Activated T-cell treated with anti-CD3 and anti-CD28 coated beads, Interleukin-2, amount 50 U/mL, for 48 hours (primary cell): ENCODE results near the gene HMX3.

ENCODE experiments used
- DNase-seq, 2 experiments: peaks; one replicate each; pipeline ENCODE4 v3.0.0-alpha.2; 2020

The HMX3 gene

DNA sequence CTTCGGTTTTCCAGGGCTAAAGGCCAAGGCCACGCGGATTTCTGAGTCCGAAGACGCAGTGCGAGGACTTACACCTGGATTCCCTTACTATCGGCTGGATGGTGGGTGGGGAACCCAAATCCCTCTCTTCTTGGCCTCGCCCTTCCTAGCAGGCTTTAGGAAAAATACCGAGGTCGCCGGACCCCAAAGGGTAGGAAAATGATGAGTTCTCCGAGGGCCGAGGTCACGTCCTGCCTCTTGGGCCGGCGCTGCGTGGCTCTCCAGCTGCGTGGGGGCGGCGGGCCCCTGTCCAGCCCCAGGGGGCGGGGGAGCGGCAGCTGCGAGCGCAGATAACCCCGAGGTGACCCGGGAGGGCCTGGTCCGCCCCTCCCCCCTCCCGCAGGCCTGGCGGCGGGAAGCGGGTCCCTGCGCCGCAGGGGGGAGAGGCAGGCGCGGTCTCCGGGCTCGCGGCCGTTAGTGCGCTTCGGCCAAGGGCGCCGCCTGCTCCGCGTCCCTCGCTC, 805 bp upstream of the HMX3 start:
- no peak for DNase-seq

DNA sequence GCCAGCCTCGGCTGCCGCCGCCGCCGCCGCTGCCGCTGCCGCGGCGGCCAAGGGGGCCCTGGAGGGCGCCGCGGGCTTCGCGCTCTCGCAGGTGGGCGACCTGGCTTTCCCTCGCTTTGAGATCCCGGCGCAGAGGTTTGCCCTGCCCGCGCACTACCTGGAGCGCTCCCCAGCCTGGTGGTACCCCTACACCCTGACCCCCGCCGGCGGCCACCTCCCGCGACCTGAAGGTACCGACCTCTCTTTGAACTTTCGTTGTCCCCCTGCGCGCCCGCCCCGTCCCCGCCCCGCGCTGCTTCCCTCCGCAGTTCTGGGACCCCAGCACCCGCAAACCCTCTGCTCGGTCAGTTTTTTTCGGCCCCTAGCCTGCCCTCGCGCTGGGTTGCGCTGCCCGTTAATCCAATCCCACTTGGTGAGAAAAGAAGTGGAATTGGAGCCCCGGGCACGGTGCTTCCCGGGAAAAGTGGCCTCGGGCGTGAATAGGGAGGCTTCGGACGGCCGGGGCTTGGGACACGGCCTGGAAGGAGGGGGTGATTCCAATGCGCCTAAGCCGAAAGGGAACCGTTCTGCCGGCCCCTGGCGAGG, 543 bp downstream of the HMX3 start:
- peak; percentile 29 for DNase-seq

DNA sequence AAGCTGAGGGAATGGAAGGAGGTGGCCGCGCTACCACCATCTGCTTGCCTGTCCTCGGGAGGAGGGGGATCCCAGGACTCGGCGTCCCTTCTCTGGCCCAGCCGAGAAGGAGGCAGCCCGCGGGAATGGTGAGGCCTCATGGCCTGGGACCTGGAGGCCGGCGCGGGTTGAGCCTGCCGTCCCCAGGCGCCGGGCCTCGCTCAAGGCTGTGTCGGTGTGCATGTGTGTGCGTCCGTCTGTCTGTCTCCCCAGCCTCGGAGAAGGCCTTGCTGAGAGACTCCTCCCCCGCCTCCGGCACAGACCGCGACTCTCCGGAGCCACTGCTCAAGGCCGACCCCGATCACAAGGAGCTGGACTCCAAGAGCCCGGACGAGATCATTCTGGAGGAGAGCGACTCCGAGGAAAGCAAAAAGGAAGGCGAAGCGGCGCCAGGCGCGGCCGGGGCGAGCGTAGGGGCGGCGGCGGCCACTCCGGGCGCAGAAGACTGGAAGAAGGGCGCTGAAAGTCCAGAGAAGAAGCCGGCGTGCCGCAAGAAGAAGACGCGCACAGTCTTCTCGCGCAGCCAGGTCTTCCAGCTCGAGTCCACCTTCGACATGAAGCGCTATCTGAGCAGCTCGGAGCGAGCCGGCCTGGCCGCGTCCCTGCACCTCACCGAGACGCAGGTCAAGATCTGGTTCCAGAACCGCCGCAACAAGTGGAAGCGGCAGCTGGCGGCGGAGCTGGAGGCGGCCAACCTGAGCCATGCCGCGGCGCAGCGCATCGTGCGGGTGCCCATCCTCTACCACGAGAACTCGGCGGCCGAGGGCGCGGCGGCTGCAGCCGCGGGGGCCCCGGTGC, 1.3 kb downstream of the HMX3 start:
- peak; percentile 68 to 70 for DNase-seq

DNA sequence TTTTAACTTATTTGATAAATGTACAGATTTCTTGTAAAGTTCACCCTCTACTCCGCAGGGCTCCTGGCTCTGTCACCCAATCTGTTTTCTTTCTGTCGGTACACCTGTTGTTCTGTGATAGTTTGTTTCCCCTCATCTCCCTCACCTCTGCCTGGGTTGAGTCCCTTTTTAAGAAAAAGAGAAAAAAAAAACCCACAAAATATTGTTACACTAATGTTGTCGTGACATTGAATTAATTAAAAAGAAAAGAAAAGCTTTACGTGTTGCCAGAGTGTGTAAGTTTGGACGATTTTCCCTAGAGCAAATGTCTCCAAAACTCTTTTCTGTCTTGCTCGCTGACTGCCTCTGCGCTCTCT, 3.4 kb downstream of the HMX3 start:
- no peak for DNase-seq

DNA sequence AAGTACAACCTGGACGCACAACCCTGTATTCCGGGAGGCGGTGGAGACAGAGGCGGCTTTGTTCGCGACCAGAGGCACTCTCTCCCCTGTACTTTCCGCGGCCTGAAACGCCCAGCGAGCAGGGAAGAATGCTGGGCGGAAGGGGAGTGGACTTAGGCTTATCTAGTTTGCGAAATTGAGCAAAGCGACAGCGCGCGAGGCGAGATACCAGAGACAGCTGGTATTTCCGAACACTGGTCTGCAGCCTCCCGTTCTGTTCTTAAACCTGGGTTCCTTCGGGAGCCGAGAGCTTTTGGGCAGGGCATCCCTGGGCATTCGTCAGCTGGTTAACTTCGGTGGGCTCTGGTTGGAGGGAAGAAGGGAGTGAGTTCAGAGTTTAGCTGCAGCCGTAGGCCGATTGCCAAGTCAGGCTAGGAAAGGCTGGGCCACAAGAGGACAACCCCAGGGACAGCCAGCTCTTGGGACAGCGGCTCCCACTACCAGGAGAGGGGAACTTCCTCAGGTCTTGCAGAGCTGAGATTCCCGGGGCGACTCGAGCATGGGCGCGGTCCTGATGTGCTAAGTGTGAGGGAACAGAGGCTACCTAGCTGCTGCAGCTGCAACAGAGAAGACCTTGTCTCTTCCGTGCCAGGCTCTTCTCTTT, 3.9 kb downstream of the HMX3 start:
- peak; percentile 39 to 46 for DNase-seq

DNA sequence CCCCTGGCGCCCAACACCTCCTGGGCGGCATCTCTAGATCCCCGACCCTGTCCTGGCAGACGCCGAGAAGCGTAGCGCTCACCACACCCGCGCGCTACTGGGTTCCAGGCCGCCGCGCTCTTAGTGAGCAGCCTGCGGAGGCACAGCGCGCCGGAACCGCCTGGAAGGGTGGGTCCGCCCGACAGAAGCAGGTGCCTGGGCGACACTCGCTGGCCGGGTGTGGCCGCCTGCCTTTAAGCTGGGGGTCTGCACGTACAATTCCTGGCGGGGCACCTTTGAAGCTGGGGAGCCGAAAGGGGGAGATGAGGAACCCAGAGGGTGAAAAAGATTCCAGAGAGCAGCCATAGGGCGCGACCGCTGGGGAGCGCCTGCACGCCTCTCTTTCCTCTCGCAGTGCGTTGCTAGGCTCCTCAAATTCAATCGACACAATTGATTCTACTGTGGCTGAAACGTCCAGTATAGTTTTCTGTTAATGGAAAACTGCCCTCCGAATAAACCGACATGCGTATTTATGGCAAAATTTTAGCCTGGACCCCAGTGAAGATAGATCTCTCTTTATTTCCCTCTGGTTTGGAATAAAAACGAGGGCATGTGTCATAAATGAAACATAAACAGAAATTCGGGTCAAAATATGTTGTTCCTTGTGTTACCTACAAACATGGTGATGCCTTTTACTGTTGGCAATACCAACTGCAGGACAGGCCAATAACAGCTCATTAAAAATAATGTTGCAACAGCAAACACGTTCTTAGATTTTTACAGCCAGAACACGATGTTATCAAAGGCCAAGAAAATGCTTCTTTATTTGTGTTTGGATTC, 4.6 kb downstream of the HMX3 start:
- DNase-seq, result peak; percentile 46 to 57

DNA sequence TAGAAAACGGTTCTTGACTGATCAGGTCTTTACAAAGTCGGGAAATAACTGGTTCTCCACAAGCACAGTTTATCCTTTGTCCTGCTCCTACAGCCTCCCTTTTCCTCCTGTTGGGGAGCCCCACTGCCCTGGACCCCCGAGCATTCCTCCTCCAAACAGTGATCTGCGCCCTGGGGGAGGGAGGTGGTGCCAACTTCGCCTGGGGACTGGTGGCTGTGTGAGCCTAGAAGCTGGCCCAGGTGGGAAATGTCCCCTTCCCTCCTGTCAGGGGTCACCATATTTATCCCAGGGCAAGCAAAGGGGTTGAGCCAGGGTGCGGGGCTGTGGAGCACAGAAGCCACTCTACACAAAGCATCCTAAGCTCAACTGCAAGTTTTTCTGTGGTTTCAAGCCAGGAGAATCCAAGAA, 5.2 kb downstream of the HMX3 start:
- DNase-seq, result no peak

DNA sequence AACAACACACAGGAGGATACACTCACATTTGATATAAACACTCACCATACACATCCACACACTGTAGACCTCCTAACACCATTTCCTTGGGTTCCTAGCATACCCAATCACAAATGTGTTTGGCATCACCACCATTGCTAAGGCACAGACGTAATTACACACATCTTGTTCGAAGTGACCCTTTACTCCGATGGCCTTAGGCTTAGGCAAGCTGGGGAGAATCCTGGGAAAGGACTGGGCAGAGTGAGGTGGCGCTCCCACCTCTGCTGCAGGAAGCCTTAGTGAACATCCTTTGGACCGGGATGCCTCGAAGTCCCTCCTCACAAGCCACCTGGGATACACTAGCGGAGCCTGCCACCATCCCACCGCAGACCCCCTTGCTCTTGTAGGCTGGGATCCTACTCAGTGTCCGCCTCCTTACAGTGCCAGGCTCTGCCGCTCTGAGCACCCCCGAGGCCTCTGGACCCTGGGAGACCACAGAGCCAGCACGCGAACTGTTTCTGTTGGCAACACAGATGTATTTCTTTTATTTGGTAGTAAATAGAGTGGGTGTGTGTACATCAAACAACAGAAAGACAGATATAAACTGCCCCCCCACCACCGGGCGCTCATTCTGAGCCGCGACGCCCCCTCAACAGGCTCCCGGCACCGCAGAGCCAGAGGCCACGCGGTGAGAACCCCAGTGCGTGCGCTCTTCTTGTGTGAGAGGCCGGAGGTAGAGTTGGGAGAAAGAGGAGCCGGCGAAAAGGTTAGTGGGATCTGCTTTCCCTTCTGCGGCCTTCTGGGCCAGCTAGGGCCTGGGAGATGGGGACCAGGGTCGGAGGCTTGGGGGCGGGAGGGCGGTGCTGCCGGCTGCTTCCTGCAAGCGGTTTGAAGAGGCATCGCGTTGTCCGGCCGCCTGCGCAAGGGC, 6.3 kb downstream of the HMX3 start:
- DNase-seq, result no peak

DNA sequence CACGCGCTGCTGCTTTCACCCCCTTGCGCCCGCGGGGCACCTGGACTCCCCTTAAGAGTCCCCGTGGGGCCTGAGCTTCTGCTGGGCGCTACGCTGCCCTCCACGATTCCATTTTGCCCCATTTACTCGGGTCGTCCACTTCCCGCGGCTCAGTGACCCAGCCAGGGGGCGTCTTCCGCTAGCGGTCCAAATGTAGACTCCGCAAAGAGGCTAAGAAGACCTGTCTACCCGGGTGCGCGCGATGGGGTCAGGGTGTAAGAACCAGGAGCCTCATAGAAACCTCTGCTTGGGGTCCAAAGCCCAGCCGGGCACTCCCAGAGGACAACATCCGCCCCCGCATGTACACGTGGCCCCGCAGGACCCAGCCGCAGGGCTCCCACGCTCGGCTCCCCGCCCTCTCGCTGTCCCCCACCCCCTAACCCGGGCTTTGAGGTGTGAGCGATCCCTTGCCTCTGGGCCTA, 7.0 kb downstream of the HMX3 start:
- DNase-seq, result peak; percentile 34 to 35

DNA sequence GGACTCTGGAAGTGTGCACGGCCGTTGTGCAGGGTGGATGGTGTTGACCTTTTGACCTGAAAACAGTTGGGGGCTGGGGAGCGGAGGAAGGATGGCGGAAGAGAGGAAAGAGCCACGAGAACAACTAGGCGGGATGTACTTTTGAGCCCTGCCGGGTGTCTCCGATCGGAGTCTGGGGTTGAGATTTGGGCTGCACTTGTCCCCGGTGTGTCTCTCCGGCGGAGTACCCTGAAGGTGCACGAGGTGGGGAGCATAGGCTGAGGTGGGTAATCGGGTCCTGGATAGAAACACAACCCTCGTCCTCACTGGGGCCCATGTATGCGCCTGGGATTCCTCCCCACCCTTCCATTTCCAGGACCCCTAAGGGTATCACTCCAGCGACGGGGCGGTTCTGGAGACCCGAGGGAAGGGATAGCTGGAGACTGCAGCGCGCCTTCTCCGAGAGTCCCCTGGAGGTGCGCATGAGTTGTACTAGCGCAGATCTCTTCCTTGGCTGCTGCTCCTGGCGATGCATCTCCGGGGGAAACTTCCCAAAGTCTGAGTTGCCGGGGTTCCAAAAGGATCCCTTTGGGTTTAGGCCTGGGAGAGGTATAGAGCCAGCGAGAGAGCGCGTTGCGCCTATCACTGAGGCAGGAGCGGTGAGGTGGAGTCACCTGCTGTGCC, 7.5 kb downstream of the HMX3 start:
- DNase-seq, result peak in 1 of 2 experiments; percentile 29

DNA sequence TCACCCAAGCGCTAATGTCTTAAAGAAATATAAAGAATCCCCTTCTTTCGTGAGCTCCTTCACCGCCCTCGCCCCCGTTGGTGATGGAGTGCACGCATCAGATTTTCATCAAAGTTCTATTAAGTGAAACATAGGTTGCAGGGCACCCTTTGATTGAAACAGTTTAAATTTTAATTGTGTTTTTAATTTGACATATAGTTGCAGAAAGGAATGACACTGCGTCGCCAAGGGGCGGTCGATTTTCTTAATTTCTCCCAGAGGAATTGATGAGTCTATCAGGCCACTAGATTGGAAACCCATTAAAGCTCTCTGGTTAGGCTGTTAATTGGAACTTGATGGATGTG, 8.0 kb downstream of the HMX3 start:
- DNase-seq, result peak in 1 of 2 experiments; percentile 17

DNA sequence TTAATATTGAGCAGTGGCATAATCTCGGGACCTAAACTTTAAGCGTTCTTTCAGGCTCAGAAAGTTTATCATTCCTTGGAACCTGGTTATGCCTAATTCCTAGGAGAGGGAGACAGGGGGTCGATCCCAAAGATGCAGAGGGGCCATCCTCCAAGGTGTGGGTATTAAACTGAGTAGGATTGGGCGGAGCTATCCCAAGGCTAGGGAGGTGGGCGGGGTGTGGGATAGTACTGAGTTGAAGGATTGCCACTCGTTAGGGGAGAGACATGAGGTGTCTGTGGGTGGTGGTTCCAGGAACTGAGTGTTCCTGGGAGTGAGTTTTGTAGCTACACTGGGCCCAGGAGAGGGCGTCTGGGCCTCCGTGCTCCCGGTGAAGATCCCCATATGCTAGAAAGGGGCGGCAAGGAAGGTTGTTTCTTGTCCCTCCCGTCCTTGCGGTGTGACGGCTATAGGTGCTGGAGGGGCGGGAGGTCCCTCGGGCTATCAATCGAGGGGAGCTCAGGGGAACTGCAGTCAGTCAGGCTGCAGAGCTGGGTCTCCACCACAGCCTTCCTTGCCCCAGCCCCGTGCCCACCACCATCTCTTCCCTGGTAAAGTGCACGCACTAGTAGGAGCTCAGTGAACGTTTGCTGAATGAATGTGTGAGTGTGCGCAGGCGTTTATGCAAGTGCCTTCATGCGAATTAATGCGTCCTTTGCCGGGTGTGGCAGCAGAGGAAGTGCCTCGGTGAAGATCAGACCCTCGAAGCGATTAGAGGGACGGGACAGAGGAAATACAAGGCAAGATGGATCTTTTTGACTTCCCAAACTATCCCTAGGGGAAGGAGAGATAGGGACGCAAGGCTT, 9.1 kb downstream of the HMX3 start:
- DNase-seq, result peak; percentile 49 to 51

DNA sequence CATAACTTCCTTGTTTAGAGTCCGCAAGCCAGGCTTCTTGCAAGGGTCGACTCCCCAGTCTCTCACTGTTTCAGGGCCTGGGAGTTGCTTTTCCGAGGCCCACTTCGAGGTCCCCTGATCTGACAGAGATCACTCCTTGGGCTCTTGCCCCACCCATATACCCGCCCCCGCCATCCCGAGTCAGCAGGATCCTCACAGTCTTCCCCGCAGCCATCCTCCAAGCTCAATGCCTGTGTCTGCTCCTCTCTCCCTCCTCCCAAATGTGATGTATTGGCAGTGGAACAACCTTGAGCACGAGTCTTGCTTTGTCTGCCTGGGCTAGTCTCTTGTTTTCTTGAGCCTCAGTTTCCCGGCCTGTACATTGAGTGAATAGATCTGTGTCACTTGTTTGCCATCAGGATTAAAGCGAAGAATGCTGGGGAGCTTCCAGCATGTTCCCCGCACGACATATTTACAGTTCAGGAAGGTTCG, 9.8 kb downstream of the HMX3 start:
- peak in 1 of 2 experiments; percentile 36 for DNase-seq

DNA sequence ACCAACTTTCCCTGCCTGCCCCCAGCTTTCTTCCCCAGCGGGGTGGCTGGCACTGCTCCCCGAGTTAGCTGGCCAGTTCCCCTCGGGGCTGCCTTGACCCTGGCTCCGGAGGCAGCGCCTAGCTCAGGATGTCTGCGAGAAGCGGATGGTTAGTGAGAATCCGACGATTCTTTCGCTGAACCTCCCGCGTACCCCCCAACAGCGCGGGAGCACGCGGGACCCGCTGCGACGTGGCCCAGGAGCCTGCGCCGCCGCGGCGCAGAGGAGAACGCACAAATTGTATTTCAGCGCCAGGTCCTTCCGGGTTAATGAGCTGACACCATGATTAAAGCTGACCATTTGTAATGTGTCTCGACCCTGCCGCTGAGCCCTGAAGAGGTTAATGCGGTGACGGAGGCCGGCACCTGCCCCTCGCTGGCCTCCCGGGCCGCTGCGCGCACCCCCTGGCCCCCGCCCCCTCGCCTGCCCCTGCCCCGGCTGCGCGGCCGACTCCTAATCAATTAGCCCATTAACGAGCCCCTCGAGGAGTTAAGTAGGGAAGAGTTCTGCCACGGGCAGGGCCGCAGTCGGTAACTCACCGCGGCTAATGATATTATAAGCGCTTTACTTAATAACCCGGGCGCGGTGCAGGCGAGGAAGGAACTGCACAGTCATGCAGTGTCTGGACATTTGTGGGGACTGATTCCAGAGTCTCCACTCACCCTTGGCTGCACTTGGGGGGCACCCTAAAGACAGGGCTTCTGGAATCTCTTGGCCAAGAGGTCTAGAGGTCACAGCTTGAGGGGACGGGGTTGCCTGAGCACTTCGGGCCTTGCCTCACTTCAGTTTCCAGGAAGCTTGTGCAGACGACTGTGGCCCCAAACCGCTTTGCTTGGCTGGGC, 10.5 kb downstream of the HMX3 start:
- DNase-seq, result peak; percentile 33 to 45

DNA sequence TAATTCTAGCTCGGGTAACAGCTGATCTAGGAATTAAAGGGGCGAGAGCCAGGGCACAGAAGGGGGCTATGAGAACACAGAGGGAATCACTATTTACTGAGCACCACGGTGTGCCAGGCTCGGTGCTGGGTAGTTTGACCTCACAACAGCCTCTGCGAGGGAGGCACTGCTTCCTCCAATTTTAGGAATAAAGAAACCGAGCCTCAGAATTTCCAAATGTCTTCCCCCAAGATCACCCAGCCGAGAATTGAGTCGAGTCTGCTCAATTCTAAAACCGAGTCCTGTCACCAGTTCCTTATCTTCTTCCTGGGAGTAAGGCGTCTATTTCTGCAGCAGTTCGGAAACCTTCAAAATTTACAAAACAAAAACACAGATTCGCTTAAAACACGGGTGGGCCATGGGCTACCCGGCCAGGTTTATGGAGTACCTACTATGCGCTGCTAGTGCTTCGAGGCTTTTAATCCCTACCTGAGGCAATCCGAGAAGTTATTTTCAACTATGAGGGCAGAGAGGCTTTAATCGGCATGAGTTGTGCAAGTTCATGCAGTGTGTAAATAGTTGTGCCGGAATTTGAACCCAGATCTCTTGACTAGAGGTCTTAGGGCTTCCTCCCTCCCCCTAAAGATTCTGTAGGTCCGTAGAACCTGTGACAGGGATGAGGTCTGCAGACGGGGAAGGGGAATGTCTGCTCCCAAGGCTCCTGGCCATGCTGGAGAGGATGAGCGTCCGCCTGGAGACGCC, 11.3 kb downstream of the HMX3 start:
- no peak for DNase-seq

DNA sequence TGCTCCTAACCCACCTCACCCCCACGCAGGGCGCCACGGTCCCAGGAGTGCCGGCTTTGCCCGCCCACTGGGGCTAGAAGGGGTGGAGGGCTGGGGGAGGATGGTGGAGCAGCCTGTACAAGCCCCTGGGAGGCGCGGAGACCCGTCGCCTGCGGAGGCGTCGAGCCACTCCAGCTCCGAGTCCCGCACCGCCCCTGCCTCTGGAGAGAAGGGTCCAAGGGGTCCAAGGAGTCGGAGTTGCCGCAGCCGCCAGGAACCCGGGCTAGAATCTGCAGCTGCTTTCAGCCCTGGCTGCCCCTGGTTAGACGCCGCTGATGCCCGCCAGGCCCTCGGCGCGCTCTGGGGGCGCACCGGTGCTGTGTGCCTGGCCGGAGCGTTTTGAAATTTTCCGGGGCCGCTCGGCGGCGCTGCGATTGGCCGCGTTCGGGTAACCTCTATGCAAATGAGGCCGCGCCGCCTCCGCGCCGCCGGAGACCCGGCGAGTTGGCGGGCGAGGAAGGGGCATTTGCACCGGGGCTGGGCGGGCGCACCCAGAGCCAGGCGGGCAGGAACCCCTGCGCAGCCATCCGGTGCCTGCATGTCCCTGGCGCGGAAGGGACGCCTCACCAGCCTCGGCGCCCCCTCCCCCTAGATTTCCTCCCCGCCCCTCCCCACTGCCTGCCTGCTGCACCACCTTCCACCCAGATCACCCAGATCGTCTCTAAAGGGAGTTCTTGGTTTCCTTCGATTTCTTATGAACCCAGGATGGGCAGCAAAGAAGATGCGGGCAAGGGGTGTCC, 12.1 kb downstream of the HMX3 start, which contains the start of gene HMX2:
Gene HMX2, plus strand, starts transcription at position 502 of the 779 bp plus-strand sequence. Its CDS starts 243 bp downstream, at position 745.
- DNase-seq, result peak; percentile 65 to 75

DNA sequence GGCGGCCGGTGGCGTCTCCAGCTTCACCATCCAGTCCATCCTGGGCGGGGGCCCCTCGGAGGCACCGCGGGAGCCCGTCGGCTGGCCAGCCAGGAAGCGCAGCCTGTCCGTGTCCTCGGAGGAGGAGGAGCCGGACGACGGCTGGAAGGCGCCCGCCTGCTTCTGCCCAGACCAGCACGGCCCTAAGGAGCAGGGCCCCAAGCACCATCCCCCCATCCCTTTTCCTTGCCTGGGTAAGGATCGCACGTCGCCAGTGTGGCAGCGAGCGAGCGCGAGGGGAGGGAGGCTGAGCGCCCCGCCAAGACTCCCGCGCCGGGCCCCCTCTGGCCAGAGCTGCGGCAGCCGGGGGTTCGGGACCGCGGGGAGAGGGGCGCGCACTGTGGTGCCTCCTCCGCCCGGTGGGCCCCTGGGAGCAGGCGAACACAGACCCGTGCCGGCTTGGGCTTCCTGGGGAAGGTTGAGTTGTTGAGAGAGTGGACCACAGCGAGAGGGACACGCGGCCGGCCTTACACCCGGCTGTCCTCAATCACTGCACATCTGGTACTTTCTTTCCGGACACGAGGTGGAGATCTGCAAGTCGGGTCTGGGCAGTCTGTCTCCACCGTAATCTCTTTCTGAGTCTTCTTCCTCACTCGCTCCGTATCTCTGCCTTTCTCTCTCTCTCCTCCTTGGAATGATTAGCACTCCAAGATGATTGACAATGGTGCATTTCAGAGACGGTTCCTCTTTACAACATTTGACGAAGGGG, 12.8 kb downstream of the HMX3 start:
- peak; percentile 34 to 48 for DNase-seq
